CD1c-positive myeloid dendritic cell (primary cell): Measurements from ENCODE around the gene MAT1A.

ENCODE experiments used
- DNase-seq: peaks from one replicate; pipeline ENCODE4 v3.0.0-alpha.2; 2016; ENCODE audit errors: extremely low spot score

The MAT1A gene

DNA sequence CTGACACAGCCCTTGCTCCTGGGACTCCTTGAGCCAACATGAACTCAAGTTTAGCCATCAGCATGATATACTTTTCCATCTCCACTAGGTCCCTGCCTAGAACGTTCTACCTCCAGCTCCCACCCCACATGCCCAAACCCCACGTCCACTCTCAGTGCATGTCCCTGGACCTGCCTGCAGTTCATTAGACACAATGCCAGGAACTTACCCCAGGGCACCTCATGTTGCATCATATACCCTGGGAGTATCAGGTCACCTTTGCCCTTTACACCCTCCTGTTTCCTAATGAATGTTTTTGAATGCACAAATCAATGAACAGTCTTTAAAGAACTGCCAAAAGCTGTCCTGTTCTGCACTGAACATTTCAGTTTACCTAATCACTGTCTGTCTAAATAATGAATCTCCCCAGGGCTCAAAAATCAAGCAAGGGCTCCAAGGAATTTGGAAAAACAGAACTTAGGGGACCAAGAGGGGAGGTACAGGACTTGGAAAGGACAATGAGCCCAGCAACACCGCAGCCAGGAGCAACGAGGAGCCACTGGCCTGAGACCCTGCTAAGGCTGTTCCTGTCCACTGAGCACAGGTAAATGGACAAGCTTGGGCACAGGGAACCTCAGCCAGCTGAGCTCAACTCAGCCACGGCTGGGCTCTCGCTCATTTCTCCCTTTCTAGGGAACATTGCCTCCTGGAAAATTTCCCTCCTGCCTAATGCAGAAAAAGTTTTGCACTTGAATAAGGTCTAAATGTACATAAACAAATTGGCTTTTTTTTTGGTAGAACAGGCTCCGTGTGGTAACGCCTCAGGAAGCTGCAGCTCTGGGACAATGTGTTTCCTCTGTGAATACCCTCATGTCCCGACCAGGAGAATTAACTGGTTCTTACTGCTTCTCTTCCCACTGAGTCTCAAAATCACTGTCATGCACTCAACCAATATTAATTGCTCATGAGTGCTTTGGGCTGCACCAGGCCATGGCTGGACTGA lies 7.4 kb downstream of the MAT1A start:
- no peak for DNase-seq

DNA sequence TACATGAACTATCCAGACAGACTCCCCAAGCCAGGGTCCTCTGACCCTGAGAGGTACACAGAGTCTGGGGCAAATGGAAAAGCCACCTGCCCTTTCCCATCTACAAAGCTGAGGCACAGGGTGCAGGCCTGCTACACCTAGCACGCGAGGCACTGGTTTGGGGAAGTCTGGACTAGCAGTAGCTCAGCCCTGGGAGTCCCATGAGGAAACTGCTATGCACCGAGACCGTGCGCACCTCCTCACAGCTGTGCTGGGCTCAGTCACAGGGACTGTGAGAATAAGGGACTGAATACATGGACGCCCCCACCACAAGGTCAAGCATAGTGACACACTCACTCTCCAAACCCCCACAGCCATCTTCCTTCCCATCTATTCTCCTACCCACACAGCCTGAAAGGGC lies 8.2 kb downstream of the MAT1A start:
- no peak for DNase-seq

DNA sequence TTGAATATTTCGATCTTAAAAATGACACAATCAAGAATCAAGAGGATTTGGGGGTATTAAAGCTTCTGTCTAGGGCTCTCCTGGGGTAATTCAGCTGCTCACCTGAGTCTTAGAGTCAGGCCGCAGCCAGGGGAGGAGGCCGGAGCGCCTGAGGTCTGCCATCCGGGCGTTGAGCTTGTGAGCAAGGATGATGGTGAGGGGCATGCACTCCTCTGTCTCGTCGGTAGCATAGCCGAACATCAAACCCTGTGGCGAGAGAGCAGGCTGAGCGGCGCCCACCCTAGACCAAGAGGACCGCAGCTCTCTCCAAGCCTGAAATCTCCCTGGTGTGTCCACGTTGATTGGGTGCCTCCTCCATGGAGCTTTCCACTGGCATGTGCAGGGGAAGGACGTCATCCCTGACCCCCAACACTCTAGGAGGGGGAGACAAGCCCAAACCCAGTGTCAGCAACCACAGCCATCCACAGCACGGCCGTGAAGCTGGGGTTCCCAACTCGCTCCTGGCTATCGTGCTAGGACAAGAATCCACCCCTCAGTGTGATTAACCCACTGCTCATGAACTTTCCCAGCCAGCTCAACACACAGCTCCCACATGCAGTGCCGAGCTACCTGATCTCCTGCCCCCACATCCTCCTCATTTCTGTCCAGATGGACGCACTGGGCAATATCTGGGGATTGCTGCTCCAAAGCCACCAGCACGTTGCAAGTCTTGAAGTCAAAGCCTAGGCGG lies 9.2 kb downstream of the MAT1A start:
- DNase-seq: no peak

DNA sequence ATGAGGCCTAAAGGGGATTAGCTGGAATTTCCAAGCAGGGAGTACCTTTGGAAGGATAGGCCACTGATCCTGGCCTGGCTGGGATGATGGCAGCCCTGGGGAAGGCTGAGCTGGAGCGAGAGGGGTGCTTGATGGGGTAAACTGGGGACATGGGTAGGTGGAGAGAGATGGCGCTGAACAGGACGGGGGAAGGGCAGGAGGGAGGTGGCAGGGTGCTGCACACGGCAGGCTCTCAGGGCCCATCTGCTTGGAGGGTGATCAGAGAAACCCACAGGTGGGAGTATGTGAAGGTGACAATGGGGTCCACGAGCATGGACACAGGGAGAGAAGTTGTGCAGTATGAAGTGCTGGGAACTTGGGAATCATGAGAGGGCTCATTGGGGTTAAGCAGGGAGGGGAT lies 10.3 kb downstream of the MAT1A start:
- no peak for DNase-seq

DNA sequence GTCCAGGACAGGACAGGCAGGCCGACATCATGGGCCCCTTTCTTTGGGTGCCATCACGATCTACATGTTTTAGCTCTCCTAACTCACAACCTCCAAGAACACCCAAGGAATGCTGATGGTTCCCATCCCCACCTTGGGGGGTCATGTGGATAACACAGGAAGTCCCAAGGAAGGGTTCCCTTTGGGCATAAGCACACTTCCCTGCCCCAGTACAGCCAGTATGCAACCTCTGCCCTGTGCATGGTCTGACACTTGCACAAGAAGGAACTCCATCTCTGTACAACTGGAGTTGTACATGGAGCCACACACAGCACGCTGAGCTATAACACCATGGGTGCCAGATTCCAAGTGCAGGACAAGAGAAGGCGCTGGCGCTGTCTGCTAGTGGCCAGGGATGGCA lies 11.0 kb downstream of the MAT1A start:
- no peak for DNase-seq

DNA sequence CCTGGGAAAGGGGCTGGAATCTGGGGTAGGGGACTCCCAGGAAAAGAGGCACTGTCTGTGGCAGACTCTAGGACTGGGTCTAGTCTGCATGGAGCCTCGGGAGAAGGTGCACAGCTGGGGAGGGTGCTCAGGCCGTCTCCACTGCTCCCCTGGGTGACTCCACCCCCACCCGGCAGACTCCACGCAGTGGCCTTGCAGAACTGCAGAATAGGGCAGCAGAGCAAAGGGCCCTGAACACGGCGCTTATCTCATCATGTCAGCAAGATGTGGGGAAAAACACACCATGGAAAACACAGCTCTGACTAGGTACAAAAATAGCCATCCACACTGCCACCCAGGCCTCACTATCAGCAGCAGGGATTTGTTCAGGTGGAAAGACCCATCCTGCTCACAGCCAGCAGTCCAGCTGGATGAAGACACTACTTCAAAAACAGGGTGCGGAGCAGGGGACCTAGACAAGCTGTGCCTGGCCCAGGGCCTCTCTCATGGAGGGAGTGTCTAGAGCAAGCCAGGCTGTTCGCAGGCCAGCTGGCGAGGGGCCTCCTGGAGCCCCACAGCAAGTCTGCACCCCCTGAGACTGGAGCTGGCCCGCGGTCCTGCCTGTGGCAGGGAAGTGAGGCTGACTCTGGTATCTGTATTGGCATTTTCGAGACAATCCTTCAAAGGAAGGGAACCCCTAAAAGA lies 11.7 kb downstream of the MAT1A start:
- no peak for DNase-seq

DNA sequence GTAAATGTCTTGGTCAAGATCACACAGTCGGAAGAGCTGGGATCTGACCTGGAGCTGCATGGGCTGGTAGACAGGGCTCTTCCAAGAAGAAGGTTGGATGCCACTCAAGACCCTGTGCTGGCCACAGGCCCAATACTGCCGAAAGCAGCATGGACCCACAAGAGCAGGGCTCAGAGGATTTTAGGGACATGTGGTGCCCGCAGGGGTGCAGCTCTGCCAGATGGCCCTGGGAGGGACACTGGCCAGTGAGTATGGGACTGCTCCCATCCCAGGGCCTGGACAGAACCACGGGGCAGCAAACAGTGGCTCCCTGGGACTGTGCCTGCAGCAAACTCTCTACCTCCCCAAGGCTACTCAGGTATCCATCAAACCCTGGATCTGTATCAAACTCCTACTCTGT lies 12.4 kb downstream of the MAT1A start:
- DNase-seq: no peak

DNA sequence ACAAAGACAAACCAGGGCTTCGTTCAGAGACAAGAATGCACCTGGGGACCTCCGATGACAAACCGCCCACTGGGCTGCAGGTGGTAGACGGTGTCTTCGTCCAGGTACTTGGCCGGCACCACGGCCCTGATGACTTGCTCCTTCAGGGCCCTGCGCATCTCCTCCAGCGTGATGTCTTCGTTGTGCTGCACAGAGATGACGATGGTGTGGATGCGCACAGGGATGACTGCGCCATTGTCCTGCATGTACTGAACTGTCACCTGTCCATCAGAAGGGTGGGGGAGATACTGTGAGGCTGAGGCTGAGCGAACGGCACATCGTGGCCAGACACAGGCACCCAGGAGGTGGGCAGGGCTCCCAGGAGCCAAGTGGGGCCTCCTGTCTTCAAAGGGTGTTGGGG lies 13.1 kb downstream of the MAT1A start:
- DNase-seq: no peak

DNA sequence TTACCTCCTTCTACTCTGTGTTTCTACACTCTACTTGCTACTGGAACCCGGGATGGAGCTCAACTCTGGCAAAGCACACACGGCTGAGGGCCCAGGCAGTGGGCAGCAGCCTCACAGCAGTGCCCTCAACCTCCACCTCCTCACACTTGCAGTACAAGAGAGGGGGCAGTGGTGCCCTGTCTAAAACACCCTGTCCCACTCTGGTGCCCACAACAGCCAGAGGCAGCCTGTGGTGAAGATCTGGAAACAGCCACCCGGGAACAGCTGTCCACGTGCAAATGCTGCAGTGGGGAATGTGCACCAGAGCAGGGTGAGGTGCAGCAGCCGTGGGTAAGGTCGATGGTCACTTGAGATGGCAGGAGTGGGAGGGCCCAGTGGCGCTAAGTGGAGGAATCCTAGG lies 13.7 kb downstream of the MAT1A start:
- no peak for DNase-seq

DNA sequence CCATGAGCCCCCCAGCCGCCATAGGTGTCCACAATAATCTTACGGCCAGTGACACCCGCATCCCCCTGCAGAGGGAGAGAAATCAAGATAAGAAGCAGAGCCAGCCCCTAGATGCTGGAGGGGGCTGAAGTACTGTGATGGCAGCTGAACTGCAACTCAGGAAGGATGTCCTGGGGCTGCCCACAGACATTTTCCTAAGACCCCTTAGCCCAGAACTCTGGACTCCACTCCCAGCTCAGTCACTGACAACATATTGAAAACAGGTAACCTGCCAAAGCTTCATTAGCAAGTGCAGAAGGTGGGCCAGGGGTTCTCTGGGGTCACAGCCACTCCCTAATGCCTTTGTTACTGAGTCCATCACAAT lies 14.3 kb downstream of the MAT1A start:
- DNase-seq: no peak

DNA sequence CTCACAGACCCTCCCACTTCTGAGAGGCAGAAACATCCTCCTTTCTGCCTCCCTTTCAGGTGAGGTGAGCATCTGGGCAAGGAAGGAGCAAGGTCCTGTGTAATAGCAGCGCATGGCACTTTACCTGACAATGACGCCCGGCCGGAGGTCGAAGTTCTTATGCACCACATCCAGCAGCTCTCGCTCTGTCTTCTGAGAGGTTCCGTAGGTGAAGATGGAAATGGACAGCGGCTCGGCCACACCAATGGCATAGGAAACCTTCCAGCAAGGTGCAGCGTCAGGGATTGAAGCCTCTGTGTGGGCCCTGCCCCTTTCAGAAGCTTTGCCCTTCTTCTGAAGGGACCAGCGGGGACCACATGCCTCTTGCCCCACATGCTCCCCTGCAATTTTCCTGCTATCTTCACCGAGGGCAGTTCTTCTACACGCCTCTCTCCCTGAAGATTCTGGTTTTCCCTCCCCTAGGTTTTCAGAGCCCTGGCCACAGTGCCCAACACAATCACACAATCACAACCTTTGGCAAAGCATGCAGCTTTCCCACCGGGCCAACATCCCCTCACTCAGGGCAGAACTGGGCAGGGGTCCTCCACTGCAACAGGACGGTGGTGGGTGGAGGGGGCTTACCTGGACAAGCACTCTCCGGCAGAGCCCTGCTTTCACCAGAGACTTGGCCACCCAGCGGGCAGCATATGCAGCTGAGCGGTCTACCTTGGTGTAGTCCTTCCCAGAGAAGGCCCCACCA lies 14.9 kb downstream of the MAT1A start:
- no peak for DNase-seq

DNA sequence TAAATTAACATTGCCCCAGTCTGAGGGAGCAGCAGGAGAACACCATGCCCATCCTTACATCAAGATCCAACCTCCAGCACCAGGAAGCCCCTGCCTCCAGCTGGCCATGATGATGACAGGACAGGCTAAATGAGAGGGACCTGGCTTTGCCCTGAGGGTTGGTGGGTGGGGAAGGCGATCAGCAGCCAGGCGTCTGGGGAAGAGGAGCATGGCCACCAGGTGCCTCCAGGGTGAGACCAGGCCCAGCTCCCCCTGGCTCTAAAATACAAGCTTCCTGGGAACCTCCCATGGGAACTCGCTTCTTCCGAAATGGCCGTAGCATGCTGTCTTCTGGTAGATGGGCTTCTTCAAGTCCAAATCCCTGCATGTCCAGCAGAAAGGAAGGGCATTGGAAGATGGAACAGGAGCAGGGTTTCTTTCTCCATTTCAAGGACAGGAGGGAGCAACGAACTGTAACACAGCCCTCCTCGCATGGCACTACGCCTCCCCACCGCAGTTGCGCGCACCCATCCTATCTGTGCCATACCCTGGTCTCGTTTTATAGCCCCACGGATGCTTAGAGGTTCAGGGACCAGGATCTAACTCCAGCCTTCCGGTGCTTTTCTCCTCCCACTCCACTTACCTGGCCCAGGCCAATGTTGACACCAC lies 15.8 kb downstream of the MAT1A start:
- DNase-seq: no peak

DNA sequence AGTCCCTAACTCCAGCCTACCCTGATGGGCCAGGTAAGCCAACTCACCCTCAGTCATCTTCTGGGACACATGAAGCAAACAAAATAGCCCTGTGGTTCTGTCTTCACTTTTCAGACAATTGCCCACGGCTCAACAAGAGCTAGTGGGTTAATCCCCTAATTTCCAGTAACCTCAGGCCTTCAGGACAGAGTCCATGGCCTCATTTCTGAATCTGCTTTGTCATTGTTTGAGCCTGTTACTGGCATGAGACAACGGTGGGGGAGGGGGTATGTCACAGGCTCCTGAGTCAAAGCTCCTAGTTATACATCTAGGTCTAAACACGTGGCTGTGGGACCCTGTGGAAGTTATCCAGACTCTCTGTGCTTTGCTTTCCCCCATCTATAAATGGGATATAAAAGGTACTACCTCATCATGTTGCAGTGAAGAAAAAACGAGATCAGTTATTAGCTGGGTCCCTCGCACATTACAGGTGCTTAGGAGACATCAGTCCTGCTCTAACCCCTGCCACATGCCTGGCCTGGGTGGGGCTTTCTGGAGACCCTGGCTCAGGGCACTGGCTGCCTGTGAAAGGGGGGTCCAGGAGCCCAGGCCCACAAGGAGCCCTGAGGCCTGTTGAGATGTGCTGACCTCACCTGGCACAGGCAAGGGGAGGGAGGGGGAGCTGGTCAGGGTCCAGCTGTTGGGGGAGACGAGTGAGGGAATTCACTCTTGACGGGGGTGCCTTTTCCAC lies 16.5 kb downstream of the MAT1A start:
- DNase-seq: no peak

DNA sequence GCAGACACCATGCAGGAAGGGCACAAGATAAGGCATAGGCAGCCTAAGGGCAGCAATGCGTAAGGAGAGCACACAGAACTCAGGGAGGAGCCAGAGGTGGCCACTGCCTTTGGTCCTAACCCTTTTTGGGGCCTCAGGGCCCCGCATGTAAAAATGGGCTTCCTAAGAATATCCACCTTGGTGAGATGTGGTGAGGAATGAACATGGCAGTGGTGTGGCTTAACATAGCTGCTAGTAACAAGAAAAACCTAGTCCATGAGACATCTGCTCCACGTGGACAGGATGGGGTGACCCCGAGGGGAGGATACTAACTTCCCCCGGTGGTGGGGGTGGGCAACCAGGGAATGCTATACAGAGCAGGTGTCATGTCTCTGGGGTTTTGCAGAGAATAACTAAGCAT lies 18.0 kb downstream of the MAT1A start:
- no peak for DNase-seq

DNA sequence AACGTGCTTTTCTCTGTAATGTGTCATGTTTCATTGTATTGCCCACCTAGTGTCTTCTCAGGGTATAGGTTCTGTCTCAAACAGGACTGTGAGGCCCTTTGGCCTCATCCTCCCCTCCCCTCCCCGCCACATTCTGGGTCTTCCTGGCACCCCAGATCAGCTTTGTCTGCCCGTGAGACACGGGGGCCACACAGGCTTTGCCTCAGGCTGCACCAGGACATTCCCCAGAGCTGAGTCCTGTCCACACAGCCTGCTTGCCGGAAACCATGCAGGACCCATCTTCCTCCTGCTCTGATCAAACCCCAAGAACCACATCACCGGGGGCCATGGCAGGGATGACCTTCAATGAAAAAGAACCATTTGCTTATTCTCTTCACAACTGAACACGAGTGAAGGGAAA lies 18.6 kb downstream of the MAT1A start:
- DNase-seq: no peak

DNA sequence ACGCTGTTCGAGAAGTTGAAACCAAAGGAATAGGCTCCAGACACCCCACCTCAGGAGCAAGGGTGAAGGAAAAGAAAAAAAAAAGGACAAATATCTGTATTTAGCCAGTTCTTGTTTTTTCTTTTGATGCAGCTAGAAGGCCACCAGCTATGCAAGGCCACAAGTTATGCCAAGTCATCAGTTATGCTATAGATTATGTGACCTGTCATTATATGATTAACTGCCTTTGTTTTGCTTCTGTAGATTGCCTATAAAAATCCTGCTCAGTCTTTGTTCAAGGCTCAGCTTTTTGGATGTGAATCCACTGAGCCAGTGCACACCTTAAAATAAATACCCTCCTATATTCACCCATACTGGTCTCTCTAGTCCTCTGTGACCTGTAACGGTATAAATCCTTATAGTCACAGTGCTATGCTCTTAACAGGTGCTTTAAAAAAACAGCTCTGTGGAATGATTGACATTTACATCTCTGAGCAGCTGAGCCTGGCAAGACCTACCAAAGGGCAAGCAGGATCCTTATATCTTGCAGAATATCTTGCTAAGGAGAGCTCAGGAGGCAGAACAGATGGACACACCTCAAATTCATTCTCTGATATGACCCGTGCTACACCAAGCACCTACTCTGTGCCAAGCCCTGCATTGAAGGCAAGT lies 20.4 kb downstream of the MAT1A start:
- DNase-seq: no peak

DNA sequence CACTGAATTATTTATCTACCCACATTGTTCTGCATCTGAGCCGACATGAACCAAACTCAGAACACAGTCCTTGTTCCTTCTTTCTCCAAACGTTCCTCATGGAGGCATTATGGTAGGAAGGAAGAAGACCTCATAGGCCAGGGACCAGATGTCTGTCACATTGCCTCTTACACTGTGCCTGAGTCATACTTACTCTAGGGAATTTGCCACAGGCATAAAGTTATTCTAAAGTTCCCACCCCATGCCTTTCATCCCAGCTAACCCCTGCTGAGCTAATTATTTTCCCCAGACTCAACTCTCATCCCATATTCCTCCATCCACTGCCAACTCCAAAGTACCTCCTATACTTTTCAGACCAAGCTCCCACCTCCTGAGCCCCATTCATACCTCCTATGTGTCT lies 21.2 kb downstream of the MAT1A start:
- DNase-seq: no peak

DNA sequence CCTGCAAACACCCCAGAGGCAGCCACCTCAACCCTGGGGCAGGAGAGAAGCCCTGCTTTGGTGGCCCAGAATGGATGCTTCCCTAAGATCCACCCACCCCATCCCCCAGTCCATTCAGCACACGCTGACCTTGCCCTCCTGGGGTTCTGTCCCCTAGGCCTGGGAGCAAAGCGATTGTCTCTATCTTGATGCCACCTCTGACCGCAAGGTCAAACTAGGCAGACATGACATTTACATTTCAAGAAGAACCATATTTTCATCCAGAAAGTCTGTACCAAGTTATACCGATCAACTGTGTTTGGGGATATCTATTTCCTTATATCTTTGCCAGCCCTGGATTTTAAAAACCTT lies 23.0 kb downstream of the MAT1A start:
- DNase-seq: no peak

DNA sequence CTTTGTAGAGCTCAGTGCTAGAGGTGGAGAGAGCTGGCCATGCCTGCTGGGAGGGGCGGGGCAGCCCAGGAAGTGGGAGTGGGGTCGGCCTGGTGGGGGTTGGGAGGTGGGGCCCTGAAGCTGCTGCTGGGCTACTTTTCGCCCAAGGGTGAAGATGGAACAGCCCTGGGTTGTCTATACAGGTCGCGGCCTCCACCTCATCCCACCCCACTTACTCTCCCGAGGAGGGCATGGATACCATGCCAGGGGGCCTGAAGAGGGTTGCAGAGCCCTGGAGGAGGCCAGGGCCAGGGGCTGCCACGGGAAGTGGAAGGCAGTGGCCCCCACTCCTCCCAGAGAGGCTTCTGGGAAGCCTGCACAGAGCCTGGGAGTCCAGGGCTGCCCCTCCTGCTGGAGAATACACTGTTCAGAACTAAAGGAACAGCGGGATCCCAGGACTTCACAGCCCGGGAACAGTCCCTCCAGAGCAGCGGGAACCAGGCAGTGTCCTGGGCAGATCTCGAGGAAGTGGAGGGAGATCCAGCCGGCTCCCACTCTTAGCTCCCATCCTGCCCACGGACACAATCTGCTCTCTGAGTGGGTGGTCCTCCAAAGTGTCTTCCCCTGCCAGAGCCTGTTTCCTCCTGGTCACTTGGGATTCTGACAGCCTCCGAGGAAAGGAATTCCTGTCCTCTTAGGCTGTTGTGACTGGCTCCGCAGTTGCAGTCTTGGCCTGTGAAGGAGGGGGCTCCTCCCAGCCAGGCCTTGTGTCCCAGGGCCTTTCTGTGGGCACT lies 23.5 kb downstream of the MAT1A start:
- DNase-seq: no peak
